Astrocyte of the cerebellum (primary cell): ENCODE measurements around the gene CLCNKA.

Source experiments
- DNase-seq: peaks from one replicate; pipeline ENCODE4 v3.0.0-alpha.2; 2011; ENCODE audit warnings: low read depth
- H3K4me3 ChIP-seq: 2 replicates; pipeline ENCODE4 v1.5.1; 2011; ENCODE audit warnings: mild to moderate bottlenecking, low read depth, low read length, moderate library complexity
- in situ Hi-C: cut with HindIII; loops from 2 replicates; pipeline ENCODE4 v1.10.0; 2017; ENCODE audit warnings: low sequenced_read_pairs
- TF ChIP-seq, protein P1 (sequence below): IDR thresholded peaks from 2 replicates; pipeline ENCODE4 v1.5.1; 2012; ENCODE audit warnings: low read length, low read depth, moderate library complexity, mild to moderate bottlenecking; ENCODE audit errors: missing control alignments

Gene CLCNKA

DNA sequence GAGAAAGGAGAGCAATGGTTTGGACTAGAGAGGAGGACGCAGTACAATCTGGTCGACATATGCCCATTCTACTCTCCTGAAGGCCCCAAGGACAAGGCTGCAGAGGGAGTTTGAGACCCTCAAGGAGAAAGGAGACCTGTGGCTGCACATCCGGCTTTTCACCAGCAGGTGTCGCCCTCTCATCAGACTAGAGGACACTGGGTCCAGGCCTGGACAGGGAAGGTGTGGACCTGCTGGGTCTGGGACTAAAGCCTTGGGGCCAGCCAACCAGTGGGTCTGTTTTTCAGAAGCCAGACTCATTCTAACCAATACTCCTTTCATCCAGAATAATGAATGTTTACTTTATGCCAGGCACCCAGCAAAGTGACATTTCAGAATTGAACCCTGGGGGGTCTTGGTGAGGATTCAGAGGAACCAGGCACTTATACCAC, 12.8 kb upstream of the CLCNKA start:
- in situ Hi-C loops: no loop called here
- no peak overlapping the region for H3K4me3 ChIP-seq
- peak; percentile 64 for DNase-seq
- TF ChIP-seq, protein P1, sequence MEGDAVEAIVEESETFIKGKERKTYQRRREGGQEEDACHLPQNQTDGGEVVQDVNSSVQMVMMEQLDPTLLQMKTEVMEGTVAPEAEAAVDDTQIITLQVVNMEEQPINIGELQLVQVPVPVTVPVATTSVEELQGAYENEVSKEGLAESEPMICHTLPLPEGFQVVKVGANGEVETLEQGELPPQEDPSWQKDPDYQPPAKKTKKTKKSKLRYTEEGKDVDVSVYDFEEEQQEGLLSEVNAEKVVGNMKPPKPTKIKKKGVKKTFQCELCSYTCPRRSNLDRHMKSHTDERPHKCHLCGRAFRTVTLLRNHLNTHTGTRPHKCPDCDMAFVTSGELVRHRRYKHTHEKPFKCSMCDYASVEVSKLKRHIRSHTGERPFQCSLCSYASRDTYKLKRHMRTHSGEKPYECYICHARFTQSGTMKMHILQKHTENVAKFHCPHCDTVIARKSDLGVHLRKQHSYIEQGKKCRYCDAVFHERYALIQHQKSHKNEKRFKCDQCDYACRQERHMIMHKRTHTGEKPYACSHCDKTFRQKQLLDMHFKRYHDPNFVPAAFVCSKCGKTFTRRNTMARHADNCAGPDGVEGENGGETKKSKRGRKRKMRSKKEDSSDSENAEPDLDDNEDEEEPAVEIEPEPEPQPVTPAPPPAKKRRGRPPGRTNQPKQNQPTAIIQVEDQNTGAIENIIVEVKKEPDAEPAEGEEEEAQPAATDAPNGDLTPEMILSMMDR: peak; percentile 94

DNA sequence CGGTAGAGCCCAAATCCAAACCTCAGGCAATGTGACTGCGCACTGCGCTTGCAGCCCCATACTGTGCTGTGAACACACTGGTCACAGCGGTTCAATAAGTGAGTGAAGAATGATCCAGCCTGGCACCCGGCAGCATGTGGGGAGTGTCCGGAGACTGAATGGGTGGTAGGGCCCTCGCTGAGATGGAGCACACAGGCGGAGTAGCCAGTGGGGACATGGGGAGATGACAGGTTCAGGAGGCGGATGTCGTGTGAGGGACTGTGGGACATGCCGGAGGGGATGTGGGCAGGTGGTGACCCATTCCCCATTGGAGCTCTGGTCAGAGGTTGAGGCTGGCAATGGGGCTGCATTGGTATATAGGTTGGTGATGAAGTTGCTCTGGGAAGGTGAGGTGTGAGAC, 12.2 kb upstream of the CLCNKA start:
- in situ Hi-C loops: no loop called here
- DNase-seq: no peak
- H3K4me3 ChIP-seq: no peak overlapping the region
- TF ChIP-seq, protein P1: no peak

DNA sequence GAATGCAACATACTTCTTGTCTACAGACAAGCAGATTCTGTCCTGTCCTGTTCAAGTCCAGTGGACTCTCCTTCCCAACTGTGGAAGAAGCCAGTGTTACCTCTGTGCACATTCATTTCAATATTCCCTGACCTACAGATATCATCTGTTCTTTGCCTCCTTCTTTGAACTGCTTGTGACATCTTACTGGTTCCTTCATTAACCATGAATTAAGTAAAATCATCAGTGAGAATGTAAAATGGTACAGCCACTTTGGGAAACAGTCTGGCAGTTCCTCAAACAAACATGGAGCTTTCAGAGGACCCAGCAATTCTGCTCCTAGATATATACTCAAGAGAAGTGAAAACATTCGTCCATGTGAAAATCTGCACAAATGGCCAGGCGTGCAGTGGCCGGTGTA, 11.0 kb upstream of the CLCNKA start:
- no peak for DNase-seq
- TF ChIP-seq, protein P1: no peak
- H3K4me3 ChIP-seq: no peak overlapping the region
- in situ Hi-C loops: no loop called here

DNA sequence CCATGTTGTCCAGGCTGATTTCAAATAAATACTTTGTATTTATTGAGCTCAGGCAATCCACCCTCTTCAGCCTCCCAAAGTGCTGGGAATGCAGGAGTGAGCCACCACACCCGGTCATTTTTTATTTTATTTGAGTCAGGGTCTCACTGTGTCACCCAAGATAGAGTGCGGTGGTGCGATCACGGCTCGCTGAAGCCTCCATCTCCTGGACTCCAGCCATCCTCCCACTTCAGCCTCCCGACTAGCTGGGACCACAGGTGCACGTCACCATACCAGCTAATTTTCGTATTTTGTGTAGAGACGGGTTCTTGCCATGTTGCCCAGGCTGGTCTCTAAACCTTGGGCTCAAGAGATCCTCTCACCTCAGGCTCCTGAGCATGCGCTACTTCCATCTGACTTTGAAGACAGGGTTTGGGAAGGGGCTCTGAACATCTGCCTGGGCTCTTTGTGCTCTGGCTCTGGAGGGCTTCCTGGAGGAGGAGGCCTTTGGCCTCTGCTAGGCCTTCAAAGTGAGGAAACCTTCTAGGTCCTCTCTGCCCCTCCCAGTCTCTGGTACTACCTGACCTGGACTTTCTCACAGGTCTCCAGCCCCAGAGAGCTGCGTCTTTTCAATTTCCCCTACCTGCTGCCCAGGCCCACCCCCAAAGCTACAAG, 9.8 kb upstream of the CLCNKA start:
- in situ Hi-C loops: no loop called here
- DNase-seq: no peak
- no peak overlapping the region for H3K4me3 ChIP-seq
- TF ChIP-seq, protein P1: no peak

DNA sequence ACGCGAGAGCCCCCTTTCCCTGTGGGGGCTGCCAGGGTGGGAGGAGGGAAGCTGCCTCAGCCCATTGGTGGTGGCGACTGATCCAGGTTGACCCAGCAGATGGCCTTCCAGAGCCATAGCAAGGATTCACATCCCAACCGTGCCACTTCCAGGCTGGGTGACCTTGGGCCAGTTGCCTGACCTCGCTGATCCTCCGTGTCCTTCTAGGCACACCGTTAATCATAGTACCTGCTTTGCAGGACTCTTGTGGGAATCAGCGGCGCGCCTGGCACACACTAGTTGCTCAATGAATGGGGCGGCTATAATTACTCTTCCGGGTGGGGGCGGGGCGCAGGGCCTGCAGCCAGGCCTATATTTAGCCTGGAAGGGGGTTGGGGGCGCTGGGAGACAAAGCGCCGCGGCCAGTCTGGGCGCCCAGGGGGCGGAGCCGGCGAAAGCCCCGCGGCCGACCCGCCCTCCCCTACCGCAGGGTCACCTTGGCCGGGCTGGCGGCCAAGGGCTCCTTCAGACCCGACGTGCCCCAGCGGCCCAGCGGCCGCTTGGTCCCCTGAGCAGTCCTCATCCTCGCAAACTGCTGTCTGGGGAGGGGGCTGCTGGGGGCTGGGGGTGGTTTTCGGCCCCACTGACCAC, 9.1 kb upstream of the CLCNKA start:
- in situ Hi-C loops: no loop called here
- H3K4me3 ChIP-seq: peak overlapping the region; percentile 31
- TF ChIP-seq, protein P1: no peak
- peak; percentile 24 for DNase-seq

DNA sequence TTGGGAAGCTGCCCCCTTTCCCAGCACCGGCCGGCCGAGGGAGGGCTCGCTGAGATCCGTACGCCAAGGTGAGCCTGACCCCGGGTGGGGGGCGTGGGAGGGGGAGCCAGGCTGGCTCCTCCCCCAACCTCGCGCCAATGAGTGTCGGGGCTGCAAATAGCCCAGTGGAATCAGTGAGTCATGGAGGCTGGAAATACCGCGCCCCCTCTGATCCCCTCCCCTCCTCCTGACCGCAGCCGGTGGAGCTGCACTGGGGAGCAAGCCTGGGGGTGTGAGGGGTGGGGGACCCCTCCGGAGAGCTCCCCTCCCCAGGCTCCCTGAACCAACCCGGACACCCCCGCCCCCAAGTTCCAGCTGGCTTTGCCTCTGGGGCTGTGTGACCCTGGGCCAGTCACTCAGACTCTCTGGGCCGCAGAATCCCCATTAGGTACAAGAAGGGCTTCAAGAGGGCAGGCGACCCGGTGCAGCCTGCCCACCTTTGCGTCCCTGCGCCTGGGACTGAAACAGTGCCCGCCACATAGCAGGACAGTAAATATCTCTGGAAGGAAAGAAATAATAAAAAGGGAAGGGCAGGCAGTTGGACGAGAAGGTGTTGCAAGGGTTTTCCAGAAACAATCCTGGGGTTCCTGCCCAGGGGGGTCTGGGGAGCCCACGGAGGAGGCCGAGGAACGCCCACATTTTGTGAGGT, 8.5 kb upstream of the CLCNKA start:
- peak; percentile 41 for DNase-seq
- in situ Hi-C loops: no loop called here
- H3K4me3 ChIP-seq: peak overlapping the region; percentile 31

More for the DNA sequence above, 8.5 kb upstream of the CLCNKA start:
- TF ChIP-seq, protein P1: no peak
